ENCODE results near the gene CNRIP1.
"Not testable (repeated sequence)": the region's sequence is repeated elsewhere in the genome, so short reads cannot be mapped to it uniquely, and the experiment has no call there.

Gene CNRIP1

DNA sequence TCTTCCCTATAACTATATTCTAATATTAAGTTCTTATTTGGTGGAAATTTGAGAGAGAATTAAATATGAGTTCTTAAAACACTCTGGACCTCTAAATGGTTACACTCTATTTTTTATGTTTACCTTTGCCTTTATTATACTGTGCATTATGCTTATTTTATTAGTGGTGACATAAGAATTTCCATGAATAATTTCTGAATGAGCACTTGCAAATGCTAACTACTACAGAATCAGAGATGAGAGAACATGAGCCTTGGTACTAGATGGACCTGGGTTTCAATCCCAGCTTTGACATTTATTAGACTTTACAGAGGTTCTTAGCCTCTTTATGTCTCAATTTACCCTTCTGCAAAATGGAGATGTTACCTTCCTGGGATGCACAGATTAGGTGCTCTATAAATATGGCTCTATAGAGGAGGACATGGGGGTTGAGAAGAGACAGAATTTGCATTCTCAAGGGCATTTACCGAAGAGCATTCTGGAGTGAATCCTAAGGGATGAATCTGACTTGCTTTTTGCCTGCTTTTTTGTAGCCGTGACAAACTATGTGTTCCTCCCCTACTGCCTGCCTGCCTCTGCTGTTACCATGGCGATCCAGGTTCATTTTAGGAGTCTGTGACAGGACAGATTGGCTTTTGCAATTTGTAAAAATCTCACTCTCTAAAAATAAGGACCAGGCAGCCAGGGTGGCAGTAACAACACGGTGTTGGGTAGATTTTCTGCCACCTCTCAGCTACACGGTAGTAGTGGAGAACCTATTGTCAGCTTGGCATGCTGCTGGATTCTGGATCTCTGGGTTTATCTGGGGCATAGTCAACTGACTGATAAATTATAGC, 20.7 kb upstream of the CNRIP1 start:
- no peak for DNase-seq

GRCh38 chr2:68336192-68336591, 16.4 kb upstream of the CNRIP1 start:
- no peak for DNase-seq

GRCh38 chr2:68333931-68334330, 14.2 kb upstream of the CNRIP1 start:
- no peak for DNase-seq

- DNase-seq, result no peak
Measured at GRCh38 chr2:68333009-68333408, 13.3 kb upstream of the CNRIP1 start.

DNA sequence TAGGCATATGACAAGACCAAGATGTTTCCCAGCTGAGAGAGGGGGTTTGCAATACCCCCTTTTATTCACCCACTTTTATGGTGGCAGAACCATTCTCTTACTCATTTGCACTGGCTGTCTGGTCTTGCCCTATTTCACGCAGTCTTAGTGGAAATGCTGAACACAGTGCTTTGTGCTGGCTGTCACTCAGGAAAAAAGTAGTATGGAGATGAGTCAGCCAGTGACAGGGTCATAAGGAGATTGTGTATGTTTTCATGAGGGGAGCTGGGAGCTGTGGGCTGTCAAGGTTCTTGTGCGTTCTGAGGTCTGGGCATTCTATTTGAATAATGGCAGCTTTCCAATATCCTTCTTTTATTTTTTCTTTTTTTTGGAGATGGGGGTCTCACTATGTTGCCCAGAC, 10.9 kb upstream of the CNRIP1 start:
- DNase-seq, result no peak

DNA sequence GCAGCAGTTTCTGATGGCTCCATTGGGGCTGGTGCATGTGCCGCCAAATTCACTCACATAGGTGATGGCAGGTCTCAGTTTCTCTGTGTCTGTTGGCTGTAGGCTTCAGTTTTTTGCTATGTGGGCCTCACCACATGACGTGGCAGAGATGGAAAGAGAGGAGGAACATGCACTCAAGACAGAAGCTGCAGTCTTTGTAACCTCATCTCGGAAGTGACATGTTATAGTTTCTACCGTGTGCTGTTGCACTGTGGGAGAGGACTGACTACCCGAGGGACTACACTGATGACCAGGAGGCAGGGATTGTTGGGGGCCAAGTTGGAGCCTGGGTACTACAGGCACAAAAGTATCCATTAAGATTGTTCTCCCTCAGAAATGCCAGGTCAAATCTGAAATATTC, 9.2 kb upstream of the CNRIP1 start:
- DNase-seq, result no peak

DNA sequence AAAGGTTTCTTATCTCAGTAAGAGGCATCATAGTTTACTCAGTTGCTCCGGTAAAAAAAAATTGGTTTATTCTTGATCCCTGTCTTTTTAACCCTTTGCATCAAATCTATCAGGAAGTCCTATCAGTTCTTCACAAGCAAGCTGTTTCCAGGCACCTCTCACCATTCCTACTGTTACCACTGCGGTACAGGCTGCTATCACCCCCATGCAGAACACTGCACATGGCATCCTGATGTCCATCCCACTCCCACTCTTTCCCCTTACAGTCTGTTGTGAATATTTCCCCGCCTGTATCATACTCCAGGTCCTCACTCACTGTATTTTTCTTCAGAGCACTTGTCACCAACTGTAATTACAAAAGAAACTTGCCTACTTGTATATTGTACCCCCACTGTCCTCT, 5.3 kb upstream of the CNRIP1 start:
- DNase-seq, result no peak

GRCh38 chr2:68320118-68320641, 431 bp upstream of the CNRIP1 start:
- DNase-seq, result peak; percentile 47 to 62

DNA sequence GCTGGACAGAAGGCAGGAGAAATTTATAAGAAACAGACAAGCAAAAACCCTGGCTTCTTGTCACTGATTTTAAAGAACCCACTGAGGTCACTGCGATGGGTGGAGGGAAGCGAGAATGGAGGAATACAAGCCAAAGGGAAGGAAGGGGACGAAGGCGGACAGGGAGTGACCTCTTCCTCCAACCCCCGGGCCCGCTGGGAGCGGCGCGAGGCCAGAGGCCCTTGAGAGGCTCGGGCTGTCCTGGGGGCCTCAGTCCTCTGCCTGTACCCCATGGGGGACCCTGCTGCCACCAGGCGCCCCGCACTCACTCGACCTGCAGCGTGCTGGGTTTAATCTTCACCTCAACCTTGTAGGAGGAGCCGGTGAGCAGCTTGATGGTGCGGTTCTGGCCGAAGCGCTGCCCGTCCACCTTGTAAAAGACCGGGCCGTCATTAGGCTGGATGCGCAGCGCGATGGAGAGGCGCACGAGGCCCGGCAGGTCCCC, 793 bp downstream of the CNRIP1 start:
- DNase-seq, result no peak

GRCh38 chr2:68317971-68318913, 1.5 kb downstream of the CNRIP1 start:
- DNase-seq, result no peak

- DNase-seq, result no peak
Measured at GRCh38 chr2:68316111-68316510, 3.6 kb downstream of the CNRIP1 start.

DNA sequence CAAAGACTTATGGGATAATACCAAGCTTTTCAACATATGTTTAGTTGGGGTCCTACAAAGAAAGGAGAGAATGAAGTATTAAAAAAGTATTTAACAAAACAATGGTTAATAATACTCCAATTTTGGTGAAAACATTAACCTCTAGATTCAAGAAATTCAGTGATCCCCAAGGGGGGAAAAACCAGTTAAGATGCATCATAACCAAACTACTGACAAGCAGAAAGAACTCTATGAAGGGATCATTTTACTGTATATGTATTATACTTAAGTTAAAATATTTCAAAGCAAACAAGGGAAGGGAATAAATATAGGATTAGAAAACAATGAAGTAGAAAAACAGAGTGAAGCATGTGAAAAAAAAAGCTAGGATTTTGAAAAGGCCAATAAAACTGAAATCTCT, 8.7 kb downstream of the CNRIP1 start:
- DNase-seq, result no peak

DNA sequence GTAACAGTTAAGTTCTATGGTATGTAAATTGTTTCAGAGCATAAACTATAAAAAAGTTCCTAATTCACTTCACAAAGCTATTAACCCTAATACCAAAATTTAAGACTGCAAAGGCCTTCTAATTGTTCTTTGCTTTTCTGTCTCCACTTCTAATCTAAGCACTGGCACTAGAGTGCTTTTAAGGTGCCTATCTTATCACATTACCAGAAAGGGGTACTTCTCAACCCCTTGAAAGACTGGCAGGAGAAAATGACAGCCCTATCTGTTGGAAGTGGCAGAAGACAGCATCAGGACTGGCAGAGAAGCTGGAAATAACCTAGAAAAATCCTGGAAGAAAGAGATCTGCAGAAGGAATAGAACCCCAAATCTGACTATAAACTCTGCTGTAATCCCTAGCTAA, 10.3 kb downstream of the CNRIP1 start:
- no peak for DNase-seq

GRCh38 chr2:68303902-68304272, 15.9 kb downstream of the CNRIP1 start:
- DNase-seq, result not testable (repeated sequence)

DNA sequence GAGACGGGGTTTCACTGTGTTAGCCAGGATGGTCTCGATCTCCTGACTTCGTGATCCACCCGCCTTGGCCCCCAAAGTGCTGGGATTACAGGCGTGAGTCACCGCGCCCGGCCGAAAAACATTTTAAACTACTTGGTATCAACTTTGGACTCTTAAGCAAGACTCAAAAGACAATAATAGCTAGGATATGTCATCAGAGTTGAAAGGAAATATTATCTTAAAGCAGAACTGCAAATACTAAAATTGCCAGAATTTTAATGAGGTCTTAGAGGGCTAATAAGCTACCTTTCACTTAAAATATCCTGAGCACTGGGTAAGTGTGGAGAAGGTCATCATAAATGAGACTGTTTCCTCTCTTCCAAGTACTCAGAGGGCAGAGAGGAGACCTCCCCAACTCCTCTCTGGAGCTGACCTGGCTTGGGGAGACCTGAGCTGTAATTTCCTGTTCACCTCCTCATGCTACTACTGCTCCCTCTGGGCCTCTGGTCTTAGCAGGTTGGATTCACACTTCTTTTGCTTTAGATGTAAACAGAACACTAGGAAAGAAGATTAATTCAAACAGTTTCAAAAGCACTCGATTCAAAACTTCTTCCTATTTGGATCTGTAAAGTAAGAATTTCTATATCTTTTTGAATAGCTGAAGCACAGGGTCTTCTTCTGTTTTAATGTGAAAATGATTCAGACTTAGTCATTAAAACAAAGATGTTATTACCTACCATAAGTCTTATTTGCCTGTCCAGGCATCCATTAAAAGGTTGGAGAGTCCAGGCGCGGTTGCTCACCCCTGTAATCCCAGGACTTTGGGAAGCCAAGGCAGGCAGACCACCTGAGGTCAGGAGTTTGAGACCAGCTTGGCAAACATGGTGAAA, 16.5 kb downstream of the CNRIP1 start:
- DNase-seq, result no peak

- DNase-seq, result no peak
Measured at GRCh38 chr2:68302281-68302875, 17.4 kb downstream of the CNRIP1 start.

DNA sequence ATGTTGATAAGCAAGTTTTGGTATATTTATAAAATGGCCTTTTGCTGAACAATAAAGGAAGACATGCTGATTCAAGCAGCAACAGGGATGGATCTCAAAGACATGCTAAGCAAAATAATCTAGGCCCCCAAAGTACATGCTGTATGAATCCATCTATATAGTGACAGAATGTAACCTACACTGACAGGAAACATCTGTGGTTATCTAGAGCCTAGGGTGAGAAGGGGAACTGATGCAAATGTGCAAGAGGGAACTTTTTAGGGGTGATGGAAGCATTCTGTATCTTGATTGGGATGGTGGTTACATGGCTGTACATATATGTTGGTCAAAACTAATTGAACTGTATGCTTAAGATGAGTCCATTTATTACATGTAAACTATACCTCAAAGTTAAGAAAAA, 24.2 kb downstream of the CNRIP1 start:
- no peak for DNase-seq

GRCh38 chr2:68294913-68295312, 24.8 kb downstream of the CNRIP1 start:
- no peak for DNase-seq

DNA sequence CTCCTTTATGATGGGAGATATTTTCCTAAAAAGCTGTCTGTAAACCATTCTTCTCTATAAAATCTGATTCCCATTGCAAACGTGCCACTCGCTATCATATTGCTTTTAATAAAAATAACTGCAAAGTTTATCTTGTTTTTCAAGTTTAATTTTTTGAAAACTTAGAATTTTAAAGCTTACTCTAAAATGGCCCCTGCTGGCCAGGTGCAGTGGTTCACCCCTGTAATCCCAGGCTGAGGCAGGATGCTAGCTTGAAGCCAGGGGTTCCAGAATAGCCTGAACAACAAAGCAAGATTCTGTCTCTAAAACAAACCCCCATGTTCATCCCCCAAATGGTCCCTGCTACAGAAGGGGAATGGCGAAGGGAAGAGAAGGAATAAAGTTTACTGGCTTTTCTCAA, 25.6 kb downstream of the CNRIP1 start:
- no peak for DNase-seq

- DNase-seq, result no peak
Measured at GRCh38 chr2:68293755-68294154, 26.0 kb downstream of the CNRIP1 start.

DNA sequence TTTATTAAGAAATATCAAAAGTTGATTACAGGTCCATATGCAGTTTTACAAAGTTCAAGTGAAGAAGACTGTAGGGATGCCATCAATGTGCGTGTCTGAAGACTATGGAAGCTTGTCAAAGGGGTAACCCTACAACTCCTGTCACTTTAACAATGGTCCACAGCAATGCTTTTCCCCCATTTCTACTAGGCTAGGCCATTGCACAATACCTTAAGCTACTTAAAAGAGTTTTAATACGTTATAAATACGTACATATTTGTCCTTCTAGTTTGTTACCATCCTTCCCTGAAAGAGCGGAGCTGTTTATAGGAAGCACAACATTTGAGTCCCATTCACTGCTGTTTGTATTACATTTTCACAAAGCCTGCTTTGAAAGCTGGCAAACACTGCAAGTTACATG, 26.7 kb downstream of the CNRIP1 start:
- no peak for DNase-seq

- DNase-seq, result peak in 1 of 2 experiments; percentile 54
Measured at GRCh38 chr2:68292108-68292710, 27.5 kb downstream of the CNRIP1 start.
